DND-41 (cell line): ENCODE data around the gene JDP2.
A peak's percentile ranks its signal among the peaks of the same experiment; 100 is the strongest.

Experiments used
- ATAC-seq: fragments of 200-7000 bp; cut with Tn5 transposase; 3 replicates; pipeline ENCODE4 v1.9.1; 2021; ENCODE audit warnings: low read depth; ENCODE audit not compliant: insufficient read depth
- DNase-seq: peaks from one replicate; pipeline ENCODE4 v3.0.0-alpha.2; 2020
- H2AFZ ChIP-seq: 2 replicates; pipeline ENCODE4 v1.6.0; 2012; ENCODE audit warnings: low read depth, low read length
- H3K27ac ChIP-seq: 2 replicates; pipeline ENCODE4 v1.5.1; 2012; ENCODE audit warnings: low read length, inconsistent platforms
- H3K27me3 ChIP-seq: fragments of 200-600 bp; sonication (generic); 2 replicates; pipeline ENCODE4 v1.6.0; 2012; ENCODE audit warnings: low read length, mild to moderate bottlenecking, inconsistent platforms; ENCODE audit not compliant: insufficient read depth, poor library complexity
- H3K36me3 ChIP-seq: 2 replicates; pipeline ENCODE4 v1.5.1; 2012; ENCODE audit warnings: low read length, inconsistent platforms; ENCODE audit not compliant: insufficient read depth
- H3K4me1 ChIP-seq: 2 replicates; pipeline ENCODE4 v1.5.1; 2012; ENCODE audit warnings: mild to moderate bottlenecking, low read length; ENCODE audit not compliant: insufficient read depth
- H3K4me2 ChIP-seq: 2 replicates; pipeline ENCODE4 v1.6.0; 2012; ENCODE audit warnings: mild to moderate bottlenecking, moderate library complexity, low read length, inconsistent platforms; ENCODE audit not compliant: insufficient read depth
- H3K4me3 ChIP-seq, 2 experiments: fragments of 200-600 bp in 1 of 2; shearing (Covaris generic) in 1 of 2; 2 replicates each; pipeline ENCODE4 v1.5.1; 2012 to 2016; ENCODE audit warnings: inconsistent platforms in 2 of 2, low read length in 2 of 2, mild to moderate bottlenecking in 2 of 2, low read depth in 1 of 2, moderate library complexity in 1 of 2
- H3K79me2 ChIP-seq: 2 replicates; pipeline ENCODE4 v1.6.0; 2012; ENCODE audit warnings: low read length, inconsistent platforms; ENCODE audit not compliant: insufficient read depth
- H3K9ac ChIP-seq: 2 replicates; pipeline ENCODE4 v1.6.0; 2012; ENCODE audit warnings: low read depth, mild to moderate bottlenecking, inconsistent platforms, low read length, moderate library complexity
- H3K9me3 ChIP-seq: 2 replicates; pipeline ENCODE4 v1.5.1; 2012; ENCODE audit warnings: low read length, moderate library complexity, mild to moderate bottlenecking, inconsistent platforms; ENCODE audit not compliant: insufficient read depth, severe bottlenecking
- H4K20me1 ChIP-seq: 2 replicates; pipeline ENCODE4 v1.6.0; 2012; ENCODE audit warnings: low read length; ENCODE audit not compliant: insufficient read depth
- EZH2 ChIP-seq: IDR thresholded peaks from 3 replicates; pipeline ENCODE4 v1.6.1; 2012; ENCODE audit warnings: borderline replicate concordance, low read depth, mild to moderate bottlenecking, moderate library complexity, low read length, inconsistent platforms; ENCODE audit not compliant: severe bottlenecking
- TF ChIP-seq, protein P1 (sequence below): IDR thresholded peaks from 2 replicates; pipeline ENCODE4 v1.5.1; 2012; ENCODE audit warnings: borderline replicate concordance, low read length, moderate library complexity, mild to moderate bottlenecking; ENCODE audit not compliant: poor library complexity, severe bottlenecking; ENCODE audit errors: extremely low read depth

JDP2 gene

DNA sequence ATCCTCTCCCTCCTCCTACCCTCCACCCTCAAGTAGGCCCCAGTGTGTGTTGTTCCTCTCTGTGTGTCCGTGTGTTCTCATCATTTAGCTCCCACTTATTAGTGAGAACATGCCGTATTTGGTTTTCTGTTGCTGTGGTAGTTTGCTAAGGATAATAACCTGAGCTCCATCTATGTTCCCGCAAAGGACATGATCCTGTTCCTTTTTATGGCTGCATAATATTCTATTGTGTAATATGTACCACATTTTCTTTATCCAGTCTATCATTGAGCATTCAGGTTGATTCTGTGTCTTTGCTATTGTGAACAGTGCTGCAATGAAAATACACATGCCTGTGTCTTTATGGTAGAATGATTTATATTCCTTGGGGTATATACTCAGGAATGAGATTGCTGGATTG lies 30.5 kb downstream of the JDP2 start:
- H4K20me1 ChIP-seq, result no peaks in the 10 kb centered on the region
- H3K4me1 ChIP-seq, result no peaks in the 10 kb centered on the region
- TF ChIP-seq, protein P1, sequence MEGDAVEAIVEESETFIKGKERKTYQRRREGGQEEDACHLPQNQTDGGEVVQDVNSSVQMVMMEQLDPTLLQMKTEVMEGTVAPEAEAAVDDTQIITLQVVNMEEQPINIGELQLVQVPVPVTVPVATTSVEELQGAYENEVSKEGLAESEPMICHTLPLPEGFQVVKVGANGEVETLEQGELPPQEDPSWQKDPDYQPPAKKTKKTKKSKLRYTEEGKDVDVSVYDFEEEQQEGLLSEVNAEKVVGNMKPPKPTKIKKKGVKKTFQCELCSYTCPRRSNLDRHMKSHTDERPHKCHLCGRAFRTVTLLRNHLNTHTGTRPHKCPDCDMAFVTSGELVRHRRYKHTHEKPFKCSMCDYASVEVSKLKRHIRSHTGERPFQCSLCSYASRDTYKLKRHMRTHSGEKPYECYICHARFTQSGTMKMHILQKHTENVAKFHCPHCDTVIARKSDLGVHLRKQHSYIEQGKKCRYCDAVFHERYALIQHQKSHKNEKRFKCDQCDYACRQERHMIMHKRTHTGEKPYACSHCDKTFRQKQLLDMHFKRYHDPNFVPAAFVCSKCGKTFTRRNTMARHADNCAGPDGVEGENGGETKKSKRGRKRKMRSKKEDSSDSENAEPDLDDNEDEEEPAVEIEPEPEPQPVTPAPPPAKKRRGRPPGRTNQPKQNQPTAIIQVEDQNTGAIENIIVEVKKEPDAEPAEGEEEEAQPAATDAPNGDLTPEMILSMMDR, result no peak
- TF ChIP-seq EZH2, result no peak
- no peaks in the 10 kb centered on the region for H3K79me2 ChIP-seq
- H3K9ac ChIP-seq, result no peak overlapping the region
- H3K27me3 ChIP-seq, result no peaks in the 10 kb centered on the region
- H2AFZ ChIP-seq, result no peak overlapping the region
- no peak overlapping the region for H3K27ac ChIP-seq
- ATAC-seq (no peak), DNase-seq (no peak)
- no peak overlapping the region for H3K4me2 ChIP-seq
- H3K9me3 ChIP-seq, result no peaks in the 10 kb centered on the region
- no peak overlapping the region for H3K4me3 ChIP-seq
- no peaks in the 10 kb centered on the region for H3K36me3 ChIP-seq

- Histone ChIP-seq H3K9me3 (no peaks in the 10 kb centered on the region), H3K79me2 (no peaks in the 10 kb centered on the region), H3K36me3 (no peaks in the 10 kb centered on the region), H2AFZ (no peak overlapping the region), H3K27me3 (peaks cover under 1% of the 10 kb centered on the region), H3K4me3 (no peak overlapping the region), H3K4me2 (no peak overlapping the region), H3K4me1 (no peaks in the 10 kb centered on the region), H3K9ac (no peak overlapping the region), H3K27ac (no peak overlapping the region), H4K20me1 (no peaks in the 10 kb centered on the region)
- ATAC-seq, result peak; percentile 33; the same call in 1 of the 3 replicates
- peak; percentile 10 for DNase-seq
- TF ChIP-seq, protein P1, result no peak
- TF ChIP-seq EZH2, result no peak
These were observed 31.4 kb downstream of the JDP2 start for GRCh38 chr14:75459099-75459741.

DNA sequence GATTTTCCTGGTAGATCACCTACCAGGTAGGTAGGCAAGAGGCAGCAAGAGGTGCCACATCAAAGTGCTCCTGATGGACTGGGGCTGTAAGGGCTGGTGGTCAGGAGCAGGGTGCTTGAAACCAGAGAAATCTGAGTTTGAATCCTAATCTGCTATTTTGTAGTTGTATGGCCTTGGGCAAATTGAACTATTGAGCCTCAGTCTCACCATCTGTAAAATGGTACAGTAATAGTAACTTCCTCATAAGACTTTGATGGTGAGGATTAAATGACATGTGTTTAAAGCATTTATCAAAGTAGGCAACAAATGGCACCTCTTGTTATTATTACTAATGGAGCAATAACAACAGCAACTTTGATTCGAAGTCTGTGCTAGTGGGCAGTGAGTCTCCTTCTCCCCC lies 32.0 kb downstream of the JDP2 start:
- no peak for ATAC-seq
- Histone ChIP-seq H3K79me2 (no peaks in the 10 kb centered on the region), H3K27ac (no peak overlapping the region), H3K4me1 (no peaks in the 10 kb centered on the region), H3K9me3 (no peaks in the 10 kb centered on the region), H3K36me3 (no peaks in the 10 kb centered on the region), H3K9ac (no peak overlapping the region), H3K4me2 (no peak overlapping the region), H2AFZ (no peak overlapping the region), H4K20me1 (no peaks in the 10 kb centered on the region), H3K27me3 (peaks cover 4% of the 10 kb centered on the region), H3K4me3 (no peak overlapping the region)
- TF ChIP-seq, protein P1, result no peak
- TF ChIP-seq EZH2, result no peak
- no peak for DNase-seq

DNA sequence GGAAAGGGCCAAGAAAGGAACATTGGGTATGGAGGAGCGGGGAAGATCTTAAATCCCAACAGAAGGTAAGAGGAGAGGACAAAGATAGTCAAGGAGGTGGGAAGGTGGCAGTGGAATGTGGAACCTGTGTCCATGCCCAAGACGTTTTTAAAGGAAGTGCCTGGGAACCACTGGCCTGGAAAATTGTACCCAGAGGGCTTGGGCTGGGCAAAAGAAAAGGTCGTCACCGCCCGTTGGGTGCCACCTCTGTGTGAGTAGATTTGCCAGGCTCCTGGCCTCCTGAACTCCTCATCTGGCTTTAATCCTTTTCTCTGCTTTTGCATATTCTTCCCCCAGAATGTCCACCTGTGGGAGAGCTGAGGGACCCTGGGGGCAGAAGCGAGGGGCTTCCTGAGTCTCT lies 32.6 kb downstream of the JDP2 start:
- peaks cover 4% of the 10 kb centered on the region for H3K27me3 ChIP-seq
- no peak overlapping the region for H2AFZ ChIP-seq
- H3K79me2 ChIP-seq, result no peaks in the 10 kb centered on the region
- no peaks in the 10 kb centered on the region for H4K20me1 ChIP-seq
- DNase-seq, result no peak
- TF ChIP-seq, protein P1, result no peak
- TF ChIP-seq EZH2, result no peak
- H3K27ac ChIP-seq, result no peak overlapping the region
- no peak overlapping the region for H3K4me3 ChIP-seq
- H3K4me2 ChIP-seq, result no peak overlapping the region
- no peaks in the 10 kb centered on the region for H3K36me3 ChIP-seq
- no peak overlapping the region for H3K9ac ChIP-seq
- no peaks in the 10 kb centered on the region for H3K4me1 ChIP-seq
- no peaks in the 10 kb centered on the region for H3K9me3 ChIP-seq
- ATAC-seq, result no peak
